WTC11 (cell line): Measurements from ENCODE around the gene ISCA2. TPM values are rescaled to one million over a fixed set of nuclear protein-coding genes. Genes with fewer than 3 reads are reported as not detected.

Experiments
- ATAC-seq: fragments of 200-7000 bp; cut with Tn5 transposase; 2 replicates; pipeline ENCODE4 v1.10.0; 2021; ENCODE audit warnings: mild to moderate bottlenecking, moderate library complexity
- CTCF ChIA-PET: fragments of 300-600 bp; sonication (Branson Sonifier 250); formaldehyde crosslinking; loops from one replicate; lab custom pipeline; 2021; ENCODE audit warnings: antibody characterized with exemption; lab: Charles Lee
- POLR2A ChIA-PET: fragments of 350-600 bp; sonication (Branson Sonifier 250); formaldehyde crosslinking; loops from one replicate; lab custom pipeline; 2021; ENCODE audit warnings: antibody characterized with exemption; lab: Charles Lee
- DNase-seq: peaks from one replicate; pipeline ENCODE4 v3.0.0; 2021; ENCODE audit warnings: low spot score
- H3K27ac Mint-ChIP-seq: 2 replicates; pipeline ENCODE4 v1.8.0; 2021; ENCODE audit warnings: mixed read lengths
- H3K27me3 Mint-ChIP-seq: 2 replicates; pipeline ENCODE4 v1.8.0; 2021; ENCODE audit warnings: low read depth, mild to moderate bottlenecking, moderate library complexity, mixed read lengths
- H3K36me3 Mint-ChIP-seq: 2 replicates; pipeline ENCODE4 v1.8.0; 2021; ENCODE audit warnings: mixed read lengths
- H3K4me1 Mint-ChIP-seq: 2 replicates; pipeline ENCODE4 v1.8.0; 2022; ENCODE audit warnings: mixed read lengths
- H3K4me3 Mint-ChIP-seq: 2 replicates; pipeline ENCODE4 v1.8.0; 2021; ENCODE audit warnings: mild to moderate bottlenecking, moderate library complexity, mixed read lengths
- H3K9me3 Mint-ChIP-seq: 2 replicates; pipeline ENCODE4 v1.8.0; 2021; ENCODE audit warnings: mixed read lengths
- ARID4B ChIP-seq: sonication (generic); formaldehyde crosslinking; IDR thresholded peaks from 2 replicates; pipeline ENCODE4 v1.8.0; 2023; ENCODE audit warnings: missing genetic modification reagents, mild to moderate bottlenecking, borderline replicate concordance
- CREB1 ChIP-seq: sonication (generic); formaldehyde crosslinking; IDR thresholded peaks from 2 replicates; pipeline ENCODE4 v1.8.0; 2023; ENCODE audit warnings: mild to moderate bottlenecking, missing genetic modification reagents
- E2F5 ChIP-seq: sonication (generic); formaldehyde crosslinking; IDR thresholded peaks from 2 replicates; pipeline ENCODE4 v1.8.1; 2022; ENCODE audit warnings: mild to moderate bottlenecking, moderate library complexity, missing genetic modification reagents
- HMGA2 ChIP-seq: fragments of 250-450 bp; sonication (Bioruptor Pico); IDR thresholded peaks from 2 replicates; pipeline ENCODE4 v1.4.0; 2021; ENCODE audit warnings: mild to moderate bottlenecking, moderate library complexity
- MLX ChIP-seq: sonication (generic); formaldehyde crosslinking; IDR thresholded peaks from 2 replicates; pipeline ENCODE4 v1.8.1; 2023; ENCODE audit warnings: mild to moderate bottlenecking, missing genetic modification reagents, moderate library complexity
- NR1H2 ChIP-seq: sonication (generic); formaldehyde crosslinking; IDR thresholded peaks from 2 replicates; pipeline ENCODE4 v1.9.0; 2021; ENCODE audit warnings: mild to moderate bottlenecking, moderate library complexity, missing genetic modification reagents
- NR2C2 ChIP-seq: sonication (generic); formaldehyde crosslinking; IDR thresholded peaks from 2 replicates; pipeline ENCODE4 v1.8.0; 2022; ENCODE audit warnings: mild to moderate bottlenecking, missing genetic modification reagents
- OVOL2 ChIP-seq: fragments of 250-450 bp; sonication (Bioruptor Pico); IDR thresholded peaks from 2 replicates; pipeline ENCODE4 v1.9.0; 2021; ENCODE audit warnings: mild to moderate bottlenecking, borderline replicate concordance
- PREB ChIP-seq: sonication (generic); formaldehyde crosslinking; IDR thresholded peaks from 2 replicates; pipeline ENCODE4 v1.8.1; 2022; ENCODE audit warnings: mild to moderate bottlenecking, missing genetic modification reagents, moderate library complexity, borderline replicate concordance
- TEAD1 ChIP-seq: sonication (generic); formaldehyde crosslinking; IDR thresholded peaks from 2 replicates; pipeline ENCODE4 v1.8.0; 2022; ENCODE audit warnings: mild to moderate bottlenecking, missing genetic modification reagents
- USF1 ChIP-seq: sonication (generic); formaldehyde crosslinking; IDR thresholded peaks from 2 replicates; pipeline ENCODE4 v1.8.0; 2022; ENCODE audit warnings: mild to moderate bottlenecking, missing genetic modification reagents
- ZBTB21 ChIP-seq: sonication (generic); formaldehyde crosslinking; IDR thresholded peaks from 2 replicates; pipeline ENCODE4 v1.8.1; 2023; ENCODE audit warnings: mild to moderate bottlenecking, missing genetic modification reagents, borderline replicate concordance
- ZBTB43 ChIP-seq: sonication (generic); formaldehyde crosslinking; IDR thresholded peaks from 2 replicates; pipeline ENCODE4 v1.8.1; 2023; ENCODE audit warnings: mild to moderate bottlenecking, missing genetic modification reagents
- ZMAT4 ChIP-seq: fragments of 250-450 bp; sonication (Bioruptor Pico); IDR thresholded peaks from 2 replicates; pipeline ENCODE4 v1.9.0; 2021; ENCODE audit warnings: mild to moderate bottlenecking
- ZNF138 ChIP-seq: sonication (generic); formaldehyde crosslinking; conservative IDR thresholded peaks from 2 replicates; pipeline ENCODE4 v1.8.1; 2022; ENCODE audit warnings: mild to moderate bottlenecking, moderate library complexity, missing genetic modification reagents
- ZNF219 ChIP-seq: sonication (generic); formaldehyde crosslinking; IDR thresholded peaks from 2 replicates; pipeline ENCODE4 v1.8.0; 2023; ENCODE audit warnings: missing genetic modification reagents, mild to moderate bottlenecking, borderline replicate concordance
- ZNF317 ChIP-seq: sonication (generic); formaldehyde crosslinking; IDR thresholded peaks from 2 replicates; pipeline ENCODE4 v1.8.1; 2023; ENCODE audit warnings: low read depth, mild to moderate bottlenecking, moderate library complexity, missing genetic modification reagents, borderline replicate concordance
- ZNF396 ChIP-seq: fragments of 250-450 bp; sonication (Bioruptor Pico); IDR thresholded peaks from 2 replicates; pipeline ENCODE4 v1.8.0; 2021; ENCODE audit warnings: mild to moderate bottlenecking, moderate library complexity, borderline replicate concordance
- ZNF423 ChIP-seq: fragments of 250-450 bp; sonication (Bioruptor Pico); IDR thresholded peaks from 2 replicates; pipeline ENCODE4 v2.1.2; 2022; ENCODE audit warnings: mild to moderate bottlenecking, moderate library complexity
- ZNF512 ChIP-seq: sonication (generic); formaldehyde crosslinking; IDR thresholded peaks from 2 replicates; pipeline ENCODE4 v1.8.1; 2022; ENCODE audit warnings: missing genetic modification reagents, borderline replicate concordance
- total RNA-seq: library from RNA; stranded (reverse); gene quantifications from 3 replicates; pipeline ENCODE4 v1.2.3, GENCODE V29; 2021

Gene ISCA2
- total RNA-seq, 1 experiment from 2014 or later, result 50.1 TPM

- ChIA-PET POLR2A (interaction anchor here (0.5 to 0.7 kb wide), 2 partner anchors 11 to 236 kb away, joined by 3 read pairs; no protein-coding TSS in a partner anchor), CTCF (interaction anchor here (0.6 to 1.8 kb wide), 5 partner anchors 28 to 235 kb away, joined by 3 to 11 read pairs (median 4); partner anchors contain the start of gene LTBP2)
- ATAC-seq, result no peak
- no peak for DNase-seq
- Mint-ChIP-seq H3K27me3 (peaks cover 4% of the 10 kb centered on the region; the same call in 1 of the 2 replicates), H3K27ac (no peak overlapping the region), H3K36me3 (no peaks in the 10 kb centered on the region), H3K4me1 (peaks cover 37% of the 10 kb centered on the region), H3K9me3 (no peaks in the 10 kb centered on the region), H3K4me3 (no peak overlapping the region)
- TF ChIP-seq MLX (CRISPR knock-in tag) (no peak), ZBTB43 (CRISPR knock-in tag) (no peak), ZNF512 (CRISPR knock-in tag) (no peak), ZNF138 (CRISPR knock-in tag) (no peak), PREB (CRISPR knock-in tag) (no peak), NR2C2 (CRISPR knock-in tag) (no peak), OVOL2 (CRISPR knock-in tag) (no peak), USF1 (CRISPR knock-in tag) (no peak), TEAD1 (CRISPR knock-in tag) (no peak), ZBTB21 (CRISPR knock-in tag) (no peak), E2F5 (no peak)
These were observed 11.5 kb downstream of the ISCA2 start for GRCh38 chr14:74504874-74505720.

- Mint-ChIP-seq H3K27me3 (peaks cover 4% of the 10 kb centered on the region; the same call in 1 of the 2 replicates), H3K4me1 (peaks cover 36% of the 10 kb centered on the region), H3K9me3 (no peaks in the 10 kb centered on the region), H3K36me3 (no peaks in the 10 kb centered on the region), H3K27ac (peak overlapping the region; percentile 63; the same call in 1 of the 2 replicates), H3K4me3 (no peak overlapping the region)
- ATAC-seq (no peak), DNase-seq (no peak)
- CTCF ChIA-PET, result interaction anchor here (0.6 to 1.8 kb wide), 4 partner anchors 21 to 106 kb away, joined by 3 to 11 read pairs (median 4); partner anchors contain the start of gene LTBP2
- POLR2A ChIA-PET, result interaction anchor here (0.5 kb wide), 1 partner anchor 236 kb away, joined by 3 read pairs; no protein-coding TSS in a partner anchor
- TF ChIP-seq ZNF396 (CRISPR knock-in tag), result no peak
- TF ChIP-seq ZNF219 (CRISPR knock-in tag), result no peak
- no peak for TF ChIP-seq CREB1 (CRISPR knock-in tag)
- TF ChIP-seq NR1H2 (CRISPR knock-in tag), result no peak
- no peak for TF ChIP-seq ARID4B (CRISPR knock-in tag)
- TF ChIP-seq ZNF423 (CRISPR knock-in tag), result no peak
- TF ChIP-seq ZMAT4 (CRISPR knock-in tag), result no peak
- no peak for TF ChIP-seq HMGA2 (CRISPR knock-in tag)
- no peak for TF ChIP-seq ZNF317 (CRISPR knock-in tag)
- no peak for TF ChIP-seq USF1 (CRISPR knock-in tag)
These were observed 12.3 kb downstream of the ISCA2 start for GRCh38 chr14:74505831-74506230.
